H9 (cell line): ENCODE measurements around the gene CD300LD. TPM values are rescaled to one million over a fixed set of nuclear protein-coding genes. Genes with fewer than 3 reads are reported as not detected.

Experiments used
- DNase-seq: peaks from one replicate; pipeline ENCODE4 v3.0.0-alpha.2; 2017
- H2AFZ ChIP-seq: one replicate; pipeline ENCODE4 v1.6.1; 2013; ENCODE audit warnings: mild to moderate bottlenecking, low read length, control low read depth, moderate library complexity
- H2AK5ac ChIP-seq: 2 replicates; pipeline ENCODE4 v1.6.1; 2013; ENCODE audit warnings: low read length, control low read depth, mixed read lengths; ENCODE audit not compliant: insufficient read length
- H2BK120ac ChIP-seq: one replicate; pipeline ENCODE4 v1.6.1; 2013; ENCODE audit warnings: low read depth, mild to moderate bottlenecking, low read length, control low read depth, inconsistent platforms; ENCODE audit not compliant: poor library complexity, severe bottlenecking
- H2BK12ac ChIP-seq: 2 replicates; pipeline ENCODE4 v1.6.1; 2013; ENCODE audit warnings: low read length, control low read depth, mixed read lengths, low read depth; ENCODE audit not compliant: insufficient read length
- H2BK15ac ChIP-seq: 2 replicates; pipeline ENCODE4 v1.6.1; 2013; ENCODE audit warnings: low read depth, low read length, control low read depth
- H2BK20ac ChIP-seq: one replicate; pipeline ENCODE4 v1.6.1; 2013; ENCODE audit warnings: low read depth, mild to moderate bottlenecking, low read length, control low read depth, inconsistent platforms; ENCODE audit not compliant: poor library complexity, severe bottlenecking
- H2BK5ac ChIP-seq: 2 replicates; pipeline ENCODE4 v1.6.1; 2013; ENCODE audit warnings: low read length, control low read depth, mixed read lengths; ENCODE audit not compliant: insufficient read length
- H3K14ac ChIP-seq: 2 replicates; pipeline ENCODE4 v1.6.1; 2013; ENCODE audit warnings: low read length, control low read depth; ENCODE audit not compliant: insufficient read depth
- H3K18ac ChIP-seq: 2 replicates; pipeline ENCODE4 v1.6.1; 2013; ENCODE audit warnings: low read depth, mild to moderate bottlenecking, mixed read lengths, low read length, control low read depth; ENCODE audit not compliant: insufficient read length
- H3K23ac ChIP-seq: 2 replicates; pipeline ENCODE4 v1.6.1; 2013; ENCODE audit warnings: low read length, control low read depth, mixed read lengths, low read depth; ENCODE audit not compliant: insufficient read length
- H3K23me2 ChIP-seq: 2 replicates; pipeline ENCODE4 v1.6.1; 2013; ENCODE audit warnings: low read depth, mild to moderate bottlenecking, mixed read lengths, low read length, control low read depth; ENCODE audit not compliant: insufficient read length, poor library complexity, severe bottlenecking
- H3K27ac ChIP-seq: 2 replicates; pipeline ENCODE4 v1.5.1; 2013; ENCODE audit warnings: low read length, control low read depth, mixed read lengths, low read depth; ENCODE audit not compliant: insufficient read length
- H3K27me3 ChIP-seq: 2 replicates; pipeline ENCODE4 v1.6.1; 2013; ENCODE audit warnings: low read length, control low read depth, inconsistent platforms; ENCODE audit not compliant: insufficient read depth
- H3K4ac ChIP-seq: 2 replicates; pipeline ENCODE4 v1.6.1; 2013; ENCODE audit warnings: low read depth, mild to moderate bottlenecking, control low read depth, inconsistent platforms, low read length, moderate library complexity
- H3K4me1 ChIP-seq: 2 replicates; pipeline ENCODE4 v1.6.1; 2013; ENCODE audit warnings: low read length, control low read depth, inconsistent platforms; ENCODE audit not compliant: insufficient read depth
- H3K4me2 ChIP-seq: 2 replicates; pipeline ENCODE4 v1.6.1; 2013; ENCODE audit warnings: low read length, control low read depth, mixed read lengths; ENCODE audit not compliant: insufficient read length, insufficient read depth
- H3K56ac ChIP-seq: 2 replicates; pipeline ENCODE4 v1.6.1; 2013; ENCODE audit warnings: low read depth, mild to moderate bottlenecking, mixed read lengths, low read length, control low read depth; ENCODE audit not compliant: insufficient read length
- H3K79me1 ChIP-seq: 2 replicates; pipeline ENCODE4 v1.6.1; 2013; ENCODE audit warnings: low read depth, mild to moderate bottlenecking, moderate library complexity, low read length, control low read depth, inconsistent platforms; ENCODE audit not compliant: insufficient read depth, poor library complexity, severe bottlenecking
- H3K79me2 ChIP-seq: 2 replicates; pipeline ENCODE4 v1.6.1; 2013; ENCODE audit warnings: low read length, control low read depth, inconsistent platforms; ENCODE audit not compliant: insufficient read depth
- H3K9ac ChIP-seq: 2 replicates; pipeline ENCODE4 v1.6.1; 2013; ENCODE audit warnings: low read length, control low read depth, mixed read lengths; ENCODE audit not compliant: insufficient read length; ENCODE audit errors: extremely low read depth
- H3K9me3 ChIP-seq: one replicate; pipeline ENCODE4 v1.6.1; 2013; ENCODE audit warnings: low read depth, low read length, inconsistent platforms; ENCODE audit not compliant: control insufficient read depth
- H3T11ph ChIP-seq: one replicate; pipeline ENCODE4 v1.6.1; 2013; ENCODE audit warnings: mild to moderate bottlenecking, low read length, control low read depth, inconsistent platforms
- H4K20me1 ChIP-seq: one replicate; pipeline ENCODE4 v1.6.1; 2013; ENCODE audit not compliant: control insufficient read depth, insufficient read length, insufficient read depth
- H4K5ac ChIP-seq: 2 replicates; pipeline ENCODE4 v1.6.1; 2013; ENCODE audit warnings: low read depth, mild to moderate bottlenecking, mixed read lengths, low read length, control low read depth; ENCODE audit not compliant: insufficient read length
- H4K8ac ChIP-seq: replicated peaks from 2 replicates; pipeline ENCODE4 v1.6.1; 2013; ENCODE audit warnings: low read length, control low read depth, mixed read lengths, low read depth; ENCODE audit not compliant: insufficient read length
- H4K91ac ChIP-seq: 2 replicates; pipeline ENCODE4 v1.6.1; 2013; ENCODE audit warnings: low read depth, mild to moderate bottlenecking, moderate library complexity, mixed read lengths, low read length, control low read depth; ENCODE audit not compliant: insufficient read length
- H3K27ac Mint-ChIP-seq, 3 experiments: 2 replicates in 2 of 3; 3 replicates in 1 of 3; pipeline ENCODE4 v1.8.0; 2020 to 2021; ENCODE audit warnings: mixed read lengths in 3 of 3, mild to moderate bottlenecking in 1 of 3, moderate library complexity in 1 of 3
- H3K27me3 Mint-ChIP-seq: 2 replicates; pipeline ENCODE4 v1.8.0; 2021; ENCODE audit warnings: low read depth, mild to moderate bottlenecking, moderate library complexity, mixed read lengths
- H3K36me3 Mint-ChIP-seq, 3 experiments: 2 replicates in 2 of 3; 3 replicates in 1 of 3; pipeline ENCODE4 v1.8.0; 2020 to 2021; ENCODE audit warnings: low read depth in 3 of 3, mixed read lengths in 3 of 3; ENCODE audit not compliant: insufficient read depth in 1 of 3
- H3K4me1 Mint-ChIP-seq, 2 experiments: 2 replicates each; pipeline ENCODE4 v1.8.0; 2020; ENCODE audit warnings: mixed read lengths in 2 of 2
- H3K4me3 Mint-ChIP-seq, 2 experiments: 2 replicates in 1 of 2; 3 replicates in 1 of 2; pipeline ENCODE4 v1.8.0; 2020 to 2021; ENCODE audit warnings: mild to moderate bottlenecking in 2 of 2, mixed read lengths in 2 of 2, moderate library complexity in 1 of 2
- H3K9me3 Mint-ChIP-seq, 2 experiments: 2 replicates in 1 of 2; 3 replicates in 1 of 2; pipeline ENCODE4 v1.8.0; 2020; ENCODE audit warnings: mild to moderate bottlenecking in 2 of 2, mixed read lengths in 2 of 2, moderate library complexity in 1 of 2
- CTCF ChIP-seq: fragments of 200-600 bp; sonication (generic); conservative IDR thresholded peaks from 3 replicates; pipeline ENCODE4 v1.8.0; 2021; ENCODE audit warnings: antibody characterized with exemption, mild to moderate bottlenecking
- WGBS: extraction: QIAGEN DNeasy Blood & Tissue Kit; methylation state at CpG from one replicate; pipeline ENCODE4 v1.1.7; 2013; ENCODE audit warnings: missing lambda C conversion rate, low lambda C conversion rate, mixed read lengths; ENCODE audit not compliant: insufficient read length; ENCODE audit errors: extremely low coverage; 5-methylcytosine and 5-hydroxymethylcytosine counted together
- total RNA-seq: library from RNA; stranded (reverse); gene quantifications from 2 replicates; pipeline ENCODE4 v1.2.1, GENCODE V29; 2021

CD300LD gene
- total RNA-seq, 1 experiment from 2014 or later: not detected

DNA sequence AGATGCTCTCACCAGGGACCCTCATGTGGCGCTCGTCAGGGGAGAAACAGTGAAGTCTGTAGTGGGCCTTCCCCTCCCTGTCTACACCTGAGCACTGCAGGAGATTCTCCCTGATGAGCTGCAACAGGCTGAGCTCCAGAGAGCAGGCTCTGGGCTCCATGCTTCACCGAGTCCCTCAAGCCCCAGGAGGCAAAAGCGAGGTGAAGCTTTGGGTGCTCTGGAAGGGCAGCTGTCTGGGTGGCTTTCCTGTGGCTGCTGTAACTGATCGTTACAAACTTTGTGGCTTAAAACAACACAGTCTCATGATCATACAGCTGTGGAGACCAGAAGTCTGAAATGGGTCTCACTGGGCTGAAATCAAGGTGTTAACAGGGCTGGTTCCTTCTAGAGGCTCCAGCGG, 12.1 kb upstream of the CD300LD start:
- Histone ChIP-seq H4K5ac (no peak overlapping the region), H2BK120ac (no peak overlapping the region), H3T11ph (no peak overlapping the region), H2AFZ (no peak overlapping the region), H4K91ac (no peak overlapping the region), H3K4me2 (no peak overlapping the region), H3K79me1 (no peaks in the 10 kb centered on the region), H3K23me2 (no peaks in the 10 kb centered on the region), H3K79me2 (no peaks in the 10 kb centered on the region), H3K18ac (no peak overlapping the region), H3K27me3 (no peaks in the 10 kb centered on the region), H2BK20ac (no peak overlapping the region), H4K20me1 (no peaks in the 10 kb centered on the region), H2BK12ac (no peak overlapping the region), H3K9ac (no peak overlapping the region), H4K8ac (no peak overlapping the region), H2BK5ac (no peak overlapping the region), H3K23ac (no peak overlapping the region), H3K4me1 (no peaks in the 10 kb centered on the region), H2AK5ac (no peak overlapping the region), H2BK15ac (no peak overlapping the region), H3K4ac (no peak overlapping the region), H3K27ac (no peak overlapping the region), H3K9me3 (no peaks in the 10 kb centered on the region), H3K14ac (no peak overlapping the region; the same call in 1 of the 2 replicates), H3K56ac (no peak overlapping the region)
- Mint-ChIP-seq H3K9me3 (0 out of 5 replicates have a peak, but pooled peaks cover 0 to 1% of the 10 kb centered on the region in 2 experiments), H3K27me3 (peaks cover 38% of the 10 kb centered on the region), H3K36me3 (no peaks in the 10 kb centered on the region), H3K27ac (no peak overlapping the region), H3K4me1 (peaks cover 2 to 4% of the 10 kb centered on the region in 2 experiments; a peak in 2 of 4 replicates), H3K4me3 (no peak overlapping the region)
- no peak for TF ChIP-seq CTCF
- WGBS: no CpG with 5 or more reads among the region's 6 CpGs
- no peak for DNase-seq
